ENCODE results near the gene RACGAP1. TPM values are rescaled to one million over a fixed set of nuclear protein-coding genes. Genes with fewer than 3 reads are reported as not detected.

The RACGAP1 gene
- total and polyA plus RNA-seq, 2 of the 4 experiments (the other 2 are of a cell fraction) = 37.9 to 110 TPM

DNA sequence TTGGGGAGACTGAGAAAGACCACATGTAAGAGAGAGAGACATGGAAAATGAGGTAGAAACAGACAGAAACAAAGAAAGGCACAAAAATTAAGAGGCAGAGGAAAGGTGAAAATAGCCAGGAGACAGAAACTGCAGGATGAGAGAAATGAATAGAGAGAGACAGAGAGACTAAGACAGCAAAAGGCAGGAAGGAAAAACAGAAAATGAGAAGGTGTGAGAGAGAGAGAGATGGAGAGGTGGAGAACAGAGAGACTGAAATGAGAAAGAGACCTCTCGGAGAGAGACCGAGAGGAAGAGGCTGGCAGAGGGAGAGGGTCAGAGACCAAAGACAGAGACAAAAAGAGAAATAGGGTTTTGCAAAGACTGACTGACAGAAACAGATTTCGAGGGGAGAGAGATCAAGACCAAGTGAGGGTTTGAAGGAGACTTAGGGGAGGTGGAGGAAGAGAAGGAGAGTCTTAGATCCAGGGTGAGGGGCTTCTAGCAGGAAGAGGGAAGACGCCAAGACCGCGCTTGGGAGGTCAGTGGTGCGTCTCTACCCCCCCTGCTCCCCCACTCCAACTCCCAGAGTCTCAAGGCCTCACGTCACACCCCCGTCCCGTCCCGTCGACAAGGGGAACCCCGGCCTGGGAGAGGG, 64.7 kb downstream of the RACGAP1 start:
- Histone ChIP-seq H3K4ac (ENCODE audit: low read depth, low read length) (no peak overlapping the region), H3K56ac (ENCODE audit: extremely low read depth, insufficient read depth, low read length) (no peak overlapping the region), H3K4me3 (ENCODE audit: insufficient read depth, low read depth, low read length) (no peak overlapping the region), H3K9me3 (ENCODE audit: control insufficient read depth, insufficient read depth, low read length) (no peaks in the 10 kb centered on the region), H3K27me3 (ENCODE audit: control insufficient read depth, insufficient read depth, low read length) (peaks cover 95% of the 10 kb centered on the region), H2BK120ac (ENCODE audit: low read depth, low read length) (no peak overlapping the region), H3K18ac (ENCODE audit: low read depth, low read length) (no peak overlapping the region), H3K23ac (ENCODE audit: low read depth, low read length) (no peak overlapping the region), H4K91ac (ENCODE audit: insufficient read depth, low read depth, low read length) (no peak overlapping the region), H3K9me1 (ENCODE audit: insufficient read depth, low read length) (no peaks in the 10 kb centered on the region), H3K4me1 (ENCODE audit: control insufficient read depth, insufficient read depth, low read length) (no peaks in the 10 kb centered on the region), H3K9ac (ENCODE audit: low read depth, low read length) (no peak overlapping the region), H2AK9ac (replicated peaks; ENCODE audit: low read depth, low read length, poor library complexity) (no peak overlapping the region), H4K20me1 (ENCODE audit: insufficient read depth, low read length) (no peaks in the 10 kb centered on the region), H3K27ac (ENCODE audit: insufficient read depth, low read length) (no peak overlapping the region), H3K4me2 (ENCODE audit: low read depth, low read length) (no peak overlapping the region), H2AK5ac (ENCODE audit: low read depth, low read length) (no peak overlapping the region), H3K14ac (replicated peaks; ENCODE audit: low read depth, low read length) (no peak overlapping the region), H4K5ac (ENCODE audit: low read depth, low read length) (no peak overlapping the region), H2AFZ (replicated peaks; ENCODE audit: low read length, poor library complexity) (no peak overlapping the region), H3K36me3 (ENCODE audit: control insufficient read depth, insufficient read depth, low read length) (no peaks in the 10 kb centered on the region), H2BK15ac (ENCODE audit: low read depth, low read length) (no peak overlapping the region), H3K79me1 (ENCODE audit: low read depth in 1 of 2, low read length in 2 of 2) (no peaks in the 10 kb centered on the region), H2BK5ac (ENCODE audit: low read depth, low read length, poor library complexity, severe bottlenecking) (no peak overlapping the region), H2BK20ac (ENCODE audit: low read depth, low read length) (no peak overlapping the region), H4K8ac (ENCODE audit: low read depth in 2 of 2, low read length in 2 of 2) (no peak overlapping the region)
- dilution Hi-C loops (cut with HindIII; ENCODE audit: low sequenced_read_pairs, unreplicated experiment) = no loop called here
- WGBS, 2 experiments (ENCODE audit: extremely low coverage in 2 of 2, insufficient read length in 1 of 2) = 53% methylated on average over 3 of the region's 13 CpGs; no CpG with 5 or more reads in 1 of the 2 experiments
- in situ Hi-C loops (cut with MboI; ENCODE audit: low sequenced_read_pairs) = loop anchor here (10.0 kb wide), 1 partner anchor 186 kb away; no protein-coding TSS in a partner anchor
- ATAC-seq (ENCODE audit: low read depth) (no peak), DNase-seq (no peak)
- BruUV-seq (replicated peaks) = no TSS peak
- intact Hi-C loops (cut with micrococcal nuclease) = loop anchor here (10.0 kb wide), 1 partner anchor 214 kb away; no protein-coding TSS in a partner anchor
- CTCF ChIA-PET = no interaction called here
- POLR2A ChIA-PET (ENCODE audit: unreplicated experiment) = no interaction called here
- no peak for TF ChIP-seq MAZ (IDR thresholded peaks at IDR 0.05; ENCODE audit: borderline replicate concordance, low read depth, low read length)
- no peak for TF ChIP-seq RCOR1 (IDR thresholded peaks at IDR 0.05; ENCODE audit: insufficient replicate concordance, low read length)
- no peak for TF ChIP-seq USF2 (IDR thresholded peaks at IDR 0.05; ENCODE audit: low read depth, low read length)
- no peak for TF ChIP-seq ELK1 (IDR thresholded peaks at IDR 0.05; ENCODE audit: borderline replicate concordance, low read depth, low read length)

Data from IMR-90 (cell line).